IPS DF 6.9 (cell line): ENCODE measurements around the gene ADAM33.

Experiments
- DNase-seq: peaks from one replicate; pipeline ENCODE4 v3.0.0-alpha.2; 2013; ENCODE audit warnings: low read depth, low spot score
- H3K27ac ChIP-seq: one replicate; pipeline ENCODE4 v1.5.1; 2013; ENCODE audit warnings: low read length, control low read depth
- H3K27me3 ChIP-seq: 2 replicates; pipeline ENCODE4 v1.6.1; 2013; ENCODE audit warnings: mild to moderate bottlenecking, low read length; ENCODE audit not compliant: control insufficient read depth, insufficient read depth
- H3K36me3 ChIP-seq: 2 replicates; pipeline ENCODE4 v1.6.1; 2013; ENCODE audit warnings: low read length; ENCODE audit not compliant: control insufficient read depth, insufficient read depth
- H3K4me1 ChIP-seq: 2 replicates; pipeline ENCODE4 v1.6.1; 2013; ENCODE audit warnings: low read length; ENCODE audit not compliant: control insufficient read depth, insufficient read depth
- H3K4me3 ChIP-seq: 2 replicates; pipeline ENCODE4 v1.5.1; 2013; ENCODE audit warnings: mild to moderate bottlenecking, low read length
- H3K9me3 ChIP-seq: 2 replicates; pipeline ENCODE4 v1.6.1; 2013; ENCODE audit warnings: low read length, inconsistent platforms; ENCODE audit not compliant: control insufficient read depth, insufficient read depth
- WGBS: extraction: QIAGEN DNeasy Blood & Tissue Kit; methylation state at CpG from one replicate; pipeline ENCODE4 v1.1.7; 2013; ENCODE audit warnings: mixed read lengths, missing lambda C conversion rate; ENCODE audit not compliant: insufficient read length, insufficient coverage; 5-methylcytosine and 5-hydroxymethylcytosine counted together

ADAM33 gene

DNA sequence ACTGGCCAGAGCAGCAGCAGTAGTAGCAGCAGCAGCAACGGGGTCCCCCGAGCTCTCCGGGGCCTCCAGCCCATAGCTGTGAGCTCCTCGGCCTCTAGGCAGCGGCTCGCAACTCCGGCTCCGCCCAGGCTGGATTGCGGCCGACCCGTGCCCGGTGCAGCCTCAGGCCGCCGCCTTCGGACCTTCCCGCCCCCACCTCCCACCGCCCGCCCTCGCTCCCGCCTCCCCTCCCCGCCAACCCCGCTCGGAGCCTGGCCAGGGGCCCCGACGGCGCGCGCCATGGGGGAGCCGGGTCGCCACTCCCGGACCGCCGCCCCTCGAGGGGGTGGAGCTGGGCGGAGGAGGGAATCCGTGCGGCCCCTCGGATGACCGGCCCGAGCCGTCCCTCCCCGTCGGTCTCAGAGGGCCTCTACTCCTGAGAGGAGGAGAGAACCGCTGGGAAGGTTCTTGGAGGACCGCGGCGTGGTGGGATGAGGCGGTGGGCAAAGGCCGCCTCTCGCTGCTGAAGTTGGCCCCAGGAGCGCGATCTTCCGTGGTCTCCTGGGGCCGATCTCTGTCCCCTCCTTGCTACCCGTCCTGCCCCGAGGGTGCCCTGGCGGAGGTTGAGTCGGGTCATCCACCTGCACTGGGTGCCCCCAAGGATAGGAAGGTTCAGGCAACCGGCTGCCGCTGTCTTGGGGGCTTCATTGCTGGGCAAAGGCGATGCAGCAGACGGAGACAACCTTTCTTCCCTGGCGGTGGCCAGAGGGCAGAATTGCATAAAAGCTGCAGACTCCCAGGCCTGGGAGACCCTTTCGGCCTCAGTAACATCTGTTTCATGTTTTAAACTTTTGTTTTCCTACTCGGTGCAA is at the start of gene ADAM33:
TSS of gene ADAM33 (minus strand) at position 80 of the 851 bp plus-strand sequence. CDS start at position 74, 6 bp downstream.
- no CpG with 5 or more reads among the region's 65 CpGs for WGBS
- Histone ChIP-seq H3K36me3 (no peaks in the 10 kb centered on the region), H3K27ac (no peak within 1 kb of the TSS), H3K4me3 (peak within 1 kb of the TSS; percentile 46; the same call in 1 of the 2 replicates), H3K27me3 (no peaks in the 10 kb centered on the region), H3K4me1 (peaks cover 15% of the 10 kb centered on the region), H3K9me3 (no peaks in the 10 kb centered on the region)
- no peak for DNase-seq

DNA sequence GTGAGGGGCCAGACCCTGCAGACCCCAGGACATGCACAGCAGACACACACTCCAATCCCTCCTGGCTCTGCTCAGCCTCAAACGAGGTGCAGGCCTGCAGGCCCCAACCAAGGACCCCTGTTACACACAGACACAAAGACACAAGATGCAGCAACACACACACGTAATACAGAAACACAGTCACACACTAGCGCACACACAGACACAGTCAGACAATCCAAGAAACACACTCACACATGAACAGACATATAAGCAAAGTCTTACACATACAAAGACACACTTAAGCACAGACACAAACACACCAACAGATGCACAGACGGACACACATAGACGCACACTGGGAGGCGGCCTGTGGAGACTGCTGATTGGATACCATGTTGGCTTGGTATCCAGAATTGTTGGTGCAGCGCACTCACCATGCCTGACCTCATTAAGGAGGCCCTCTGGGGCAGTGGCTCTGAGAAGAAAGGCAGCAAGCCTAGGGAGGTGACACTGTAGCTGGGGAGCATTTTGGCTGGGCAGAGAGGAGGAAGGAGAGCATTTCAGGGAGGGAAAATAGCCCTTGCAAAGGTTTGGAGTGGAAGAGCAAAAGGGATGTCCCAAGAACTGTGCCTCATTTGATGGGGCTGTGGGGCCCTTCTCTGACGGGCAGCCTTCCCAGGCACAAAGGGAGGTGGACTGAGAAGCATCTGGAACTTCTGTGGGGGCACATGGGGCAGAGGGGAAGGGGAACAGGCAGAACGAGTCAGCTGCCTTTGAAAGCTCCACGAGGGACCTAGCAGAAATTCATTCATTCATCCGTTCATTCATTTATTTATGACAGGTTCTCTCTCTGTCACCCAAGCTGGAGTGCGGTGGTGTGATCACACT is 49.2 kb upstream of the ADAM33 start:
- no peak overlapping the region for H3K27ac ChIP-seq
- no peak overlapping the region for H3K4me3 ChIP-seq
- H3K9me3 ChIP-seq, result no peaks in the 10 kb centered on the region
- H3K27me3 ChIP-seq, result no peaks in the 10 kb centered on the region; the same call in 1 of the 2 replicates
- DNase-seq, result no peak
- WGBS, result no CpG with 5 or more reads among the region's 12 CpGs
- no peaks in the 10 kb centered on the region; the same call in 1 of the 2 replicates for H3K36me3 ChIP-seq
- H3K4me1 ChIP-seq, result peaks cover 3% of the 10 kb centered on the region; the same call in 1 of the 2 replicates

- H3K36me3 ChIP-seq, result no peaks in the 10 kb centered on the region; the same call in 1 of the 2 replicates
- H3K27me3 ChIP-seq, result no peaks in the 10 kb centered on the region; the same call in 1 of the 2 replicates
- H3K4me3 ChIP-seq, result no peak overlapping the region
- H3K4me1 ChIP-seq, result peaks cover 3% of the 10 kb centered on the region; the same call in 1 of the 2 replicates
- no peak for DNase-seq
- H3K27ac ChIP-seq, result no peak overlapping the region
- no CpG with 5 or more reads among the region's 8 CpGs for WGBS
- H3K9me3 ChIP-seq, result no peaks in the 10 kb centered on the region
Measured at GRCh38 chr20:3729811-3730540, 48.2 kb upstream of the ADAM33 start.

GRCh38 chr20:3729378-3729777 is 47.6 kb upstream of the ADAM33 start:
- H3K9me3 ChIP-seq, result no peaks in the 10 kb centered on the region
- no CpG with 5 or more reads among the region's 6 CpGs for WGBS
- H3K27me3 ChIP-seq, result no peaks in the 10 kb centered on the region; the same call in 1 of the 2 replicates
- no peak overlapping the region for H3K27ac ChIP-seq
- DNase-seq, result no peak
- no peak overlapping the region for H3K4me3 ChIP-seq
- peaks cover 3% of the 10 kb centered on the region; the same call in 1 of the 2 replicates for H3K4me1 ChIP-seq
- H3K36me3 ChIP-seq, result no peaks in the 10 kb centered on the region; the same call in 1 of the 2 replicates

DNA sequence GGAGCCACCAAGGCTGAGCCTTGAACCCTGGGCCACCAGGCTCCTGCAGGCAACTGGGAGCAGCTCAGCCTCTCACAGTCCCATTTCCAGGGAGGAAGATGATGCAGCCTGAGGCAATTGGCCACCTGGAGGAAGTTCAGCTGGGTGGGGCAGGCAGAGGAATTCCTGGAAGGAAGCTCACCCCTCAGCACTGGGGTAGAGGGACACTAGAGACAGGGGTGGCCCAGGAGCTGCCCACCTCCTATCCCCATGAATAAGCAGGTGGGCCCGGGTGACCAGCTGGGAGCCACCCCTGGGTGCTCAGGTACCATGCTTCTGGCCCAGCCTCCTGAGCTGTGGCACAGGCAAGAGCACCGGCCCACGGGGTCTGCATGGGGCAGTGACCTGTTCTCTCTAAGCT is 47.1 kb upstream of the ADAM33 start:
- H3K27ac ChIP-seq, result no peak overlapping the region
- no peaks in the 10 kb centered on the region; the same call in 1 of the 2 replicates for H3K36me3 ChIP-seq
- H3K9me3 ChIP-seq, result no peaks in the 10 kb centered on the region
- DNase-seq, result no peak
- H3K4me3 ChIP-seq, result no peak overlapping the region
- H3K27me3 ChIP-seq, result no peaks in the 10 kb centered on the region; the same call in 1 of the 2 replicates
- H3K4me1 ChIP-seq, result peaks cover 3% of the 10 kb centered on the region; the same call in 1 of the 2 replicates
- WGBS, result no CpG with 5 or more reads among the region's 3 CpGs

DNA sequence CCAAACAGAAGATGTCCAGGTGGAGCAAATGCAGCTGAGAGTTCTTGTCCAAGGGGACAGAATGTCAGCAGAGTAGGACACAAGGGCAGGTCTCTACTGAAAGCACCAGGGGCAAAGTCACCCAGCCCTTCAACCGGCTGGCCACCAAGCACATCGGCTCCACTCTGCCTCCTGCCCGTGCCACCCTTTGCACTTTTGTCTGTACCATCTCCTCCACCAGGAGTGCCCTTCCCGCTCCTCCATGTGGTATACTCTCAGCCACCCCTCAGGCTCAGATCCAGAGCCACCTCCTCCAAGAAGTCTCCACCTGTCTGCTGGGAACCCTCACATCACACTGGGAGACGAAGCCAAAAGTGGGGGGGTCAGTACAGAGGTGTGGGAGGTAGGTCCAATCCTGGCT is 46.5 kb upstream of the ADAM33 start:
- DNase-seq, result no peak
- H3K36me3 ChIP-seq, result no peaks in the 10 kb centered on the region; the same call in 1 of the 2 replicates
- H3K27me3 ChIP-seq, result no peaks in the 10 kb centered on the region; the same call in 1 of the 2 replicates
- no peak overlapping the region for H3K27ac ChIP-seq
- H3K4me3 ChIP-seq, result no peak overlapping the region
- peaks cover 3% of the 10 kb centered on the region; the same call in 1 of the 2 replicates for H3K4me1 ChIP-seq
- H3K9me3 ChIP-seq, result no peaks in the 10 kb centered on the region
- no CpG with 5 or more reads among the region's 5 CpGs for WGBS

- Histone ChIP-seq H3K9me3 (no peaks in the 10 kb centered on the region), H3K36me3 (no peaks in the 10 kb centered on the region), H3K4me3 (no peak overlapping the region), H3K4me1 (peaks cover 2% of the 10 kb centered on the region; the same call in 1 of the 2 replicates), H3K27me3 (no peaks in the 10 kb centered on the region), H3K27ac (no peak overlapping the region)
- no CpG with 5 or more reads among the region's 11 CpGs for WGBS
- no peak for DNase-seq
Measured at GRCh38 chr20:3727401-3728021, 45.7 kb upstream of the ADAM33 start.

GRCh38 chr20:3724356-3724755 is 42.5 kb upstream of the ADAM33 start:
- no CpG with 5 or more reads among the region's 4 CpGs for WGBS
- Histone ChIP-seq H3K4me3 (no peak overlapping the region), H3K4me1 (no peaks in the 10 kb centered on the region), H3K36me3 (no peaks in the 10 kb centered on the region), H3K9me3 (no peaks in the 10 kb centered on the region), H3K27me3 (no peaks in the 10 kb centered on the region), H3K27ac (no peak overlapping the region)
- no peak for DNase-seq

GRCh38 chr20:3723284-3723683 is 41.5 kb upstream of the ADAM33 start:
- H3K9me3 ChIP-seq, result no peaks in the 10 kb centered on the region
- H3K4me1 ChIP-seq, result no peaks in the 10 kb centered on the region
- H3K27me3 ChIP-seq, result no peaks in the 10 kb centered on the region
- H3K4me3 ChIP-seq, result no peak overlapping the region
- no peak for DNase-seq
- WGBS, result no CpG with 5 or more reads among the region's 8 CpGs
- H3K36me3 ChIP-seq, result no peaks in the 10 kb centered on the region
- no peak overlapping the region for H3K27ac ChIP-seq
